Stimulated activated CD8-positive, alpha-beta memory T cell treated with anti-CD3 and anti-CD28 coated beads, Interleukin-7, amount 100 ng/mL, for 48 hours (primary cell): Measurements from ENCODE around the gene CADM1.

Source experiments
- DNase-seq, 2 donors: peaks; one replicate each; pipeline ENCODE4 v3.0.0-alpha.2; 2020; ENCODE audit warnings: low read depth in 1 of 2; ENCODE audit errors: extremely low read depth in 1 of 2

The CADM1 gene

GRCh38 chr11:115409116-115409670 is 95.0 kb downstream of the CADM1 start:
- DNase-seq = no peak

GRCh38 chr11:115408036-115408921 is 95.9 kb downstream of the CADM1 start:
- no peak for DNase-seq

- DNase-seq = no peak
Measured at GRCh38 chr11:115407496-115407895, 96.7 kb downstream of the CADM1 start.

- DNase-seq = no peak
Measured at GRCh38 chr11:115406404-115406803, 97.8 kb downstream of the CADM1 start.

- no peak for DNase-seq
Measured at GRCh38 chr11:115398333-115399080, 105.7 kb downstream of the CADM1 start.

- no peak for DNase-seq
Measured at GRCh38 chr11:115396533-115396932, 107.7 kb downstream of the CADM1 start.

- DNase-seq = no peak
Measured at GRCh38 chr11:115393950-115394349, 110.3 kb downstream of the CADM1 start.

GRCh38 chr11:115391598-115391997 is 112.6 kb downstream of the CADM1 start:
- DNase-seq = no peak

GRCh38 chr11:115391160-115391559 is 113.1 kb downstream of the CADM1 start:
- DNase-seq = no peak

GRCh38 chr11:115390441-115390840 is 113.8 kb downstream of the CADM1 start:
- DNase-seq = no peak

- no peak for DNase-seq
Measured at GRCh38 chr11:115389790-115390189, 114.4 kb downstream of the CADM1 start.

- no peak for DNase-seq
Measured at GRCh38 chr11:115385226-115385625, 119.0 kb downstream of the CADM1 start.

- no peak for DNase-seq
Measured at GRCh38 chr11:115384236-115384635, 120.0 kb downstream of the CADM1 start.

- no peak for DNase-seq
Measured at GRCh38 chr11:115383431-115383830, 120.8 kb downstream of the CADM1 start.

- no peak for DNase-seq
Measured at GRCh38 chr11:115379528-115379927, 124.7 kb downstream of the CADM1 start.

GRCh38 chr11:115378557-115378956 is 125.7 kb downstream of the CADM1 start:
- DNase-seq = no peak

GRCh38 chr11:115377882-115378296 is 126.3 kb downstream of the CADM1 start:
- no peak for DNase-seq

GRCh38 chr11:115368616-115369015 is 135.6 kb downstream of the CADM1 start:
- DNase-seq = no peak

- DNase-seq = no peak
Measured at GRCh38 chr11:115366826-115367225, 137.4 kb downstream of the CADM1 start.

GRCh38 chr11:115365907-115366306 is 138.3 kb downstream of the CADM1 start:
- DNase-seq = no peak

GRCh38 chr11:115364896-115365295 is 139.3 kb downstream of the CADM1 start:
- DNase-seq = no peak

- no peak for DNase-seq
Measured at GRCh38 chr11:115363921-115364320, 140.3 kb downstream of the CADM1 start.
